Upper lobe of right lung (tissue), 1 donor: ENCODE data around the gene STIMATE. TPM values are rescaled to one million over a fixed set of nuclear protein-coding genes. Genes with fewer than 3 reads are reported as not detected.

Experiments used
- ATAC-seq: fragments of 200-7000 bp; cut with Tn5 transposase; one replicate; pipeline ENCODE4 v1.9.1; 2020; ENCODE audit warnings: mild to moderate bottlenecking, moderate library complexity
- DNase-seq: peaks from one replicate; pipeline ENCODE4 v3.0.0-alpha.2; 2020
- H3K27ac ChIP-seq: fragments of 200-600 bp; one replicate; pipeline ENCODE4 v1.8.0; 2022
- H3K27me3 ChIP-seq: fragments of 200-600 bp; one replicate; pipeline ENCODE4 v1.8.0; 2022; ENCODE audit warnings: mild to moderate bottlenecking
- H3K36me3 ChIP-seq: fragments of 200-600 bp; one replicate; pipeline ENCODE4 v1.8.0; 2022
- H3K4me1 ChIP-seq: fragments of 200-600 bp; one replicate; pipeline ENCODE4 v1.8.0; 2022
- H3K4me3 ChIP-seq: fragments of 200-600 bp; one replicate; pipeline ENCODE4 v1.8.0; 2022; ENCODE audit warnings: mild to moderate bottlenecking
- H3K9me3 ChIP-seq: fragments of 200-600 bp; one replicate; pipeline ENCODE4 v1.8.0; 2022
- intact Hi-C: fragments of 100-400 bp; cut with DNase I; formaldehyde crosslinking; loops from one replicate; pipeline ENCODE4 v1.11.0; 2022
- total RNA-seq: library from RNA; stranded (reverse); fragmentation: NEBNext Ultra II Directional; extraction: Animal tissue kit (Norgen Biotek cat#: 25700); gene quantifications from one replicate; pipeline ENCODE4 v1.2.1, GENCODE V29; 2021
- TF ChIP-seq, protein P1 (sequence below): fragments of 200-600 bp; IDR thresholded peaks from one replicate; pipeline ENCODE4 v1.8.0; 2022; ENCODE audit warnings: antibody characterized with exemption
- donor health status: DM: no; HTN: yes; CAD: no; lungs with severe emphysema.

The STIMATE gene
- total RNA-seq, 1 donor from 2014 or later, result 34.7 TPM

- no peaks in the 10 kb centered on the region for H3K9me3 ChIP-seq
- TF ChIP-seq, protein P1, sequence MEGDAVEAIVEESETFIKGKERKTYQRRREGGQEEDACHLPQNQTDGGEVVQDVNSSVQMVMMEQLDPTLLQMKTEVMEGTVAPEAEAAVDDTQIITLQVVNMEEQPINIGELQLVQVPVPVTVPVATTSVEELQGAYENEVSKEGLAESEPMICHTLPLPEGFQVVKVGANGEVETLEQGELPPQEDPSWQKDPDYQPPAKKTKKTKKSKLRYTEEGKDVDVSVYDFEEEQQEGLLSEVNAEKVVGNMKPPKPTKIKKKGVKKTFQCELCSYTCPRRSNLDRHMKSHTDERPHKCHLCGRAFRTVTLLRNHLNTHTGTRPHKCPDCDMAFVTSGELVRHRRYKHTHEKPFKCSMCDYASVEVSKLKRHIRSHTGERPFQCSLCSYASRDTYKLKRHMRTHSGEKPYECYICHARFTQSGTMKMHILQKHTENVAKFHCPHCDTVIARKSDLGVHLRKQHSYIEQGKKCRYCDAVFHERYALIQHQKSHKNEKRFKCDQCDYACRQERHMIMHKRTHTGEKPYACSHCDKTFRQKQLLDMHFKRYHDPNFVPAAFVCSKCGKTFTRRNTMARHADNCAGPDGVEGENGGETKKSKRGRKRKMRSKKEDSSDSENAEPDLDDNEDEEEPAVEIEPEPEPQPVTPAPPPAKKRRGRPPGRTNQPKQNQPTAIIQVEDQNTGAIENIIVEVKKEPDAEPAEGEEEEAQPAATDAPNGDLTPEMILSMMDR, result no peak
- peak overlapping the region; percentile 14 for H3K27ac ChIP-seq
- intact Hi-C loops, result no loop called here
- no peaks in the 10 kb centered on the region for H3K27me3 ChIP-seq
- peaks cover 10% of the 10 kb centered on the region for H3K4me1 ChIP-seq
- peaks cover 9% of the 10 kb centered on the region for H3K36me3 ChIP-seq
- H3K4me3 ChIP-seq, result no peak overlapping the region
- DNase-seq, result no peak
- ATAC-seq, result peak; percentile 32
Observed at GRCh38 chr3:52831500-52832301, 65.6 kb downstream of the STIMATE start.

DNA sequence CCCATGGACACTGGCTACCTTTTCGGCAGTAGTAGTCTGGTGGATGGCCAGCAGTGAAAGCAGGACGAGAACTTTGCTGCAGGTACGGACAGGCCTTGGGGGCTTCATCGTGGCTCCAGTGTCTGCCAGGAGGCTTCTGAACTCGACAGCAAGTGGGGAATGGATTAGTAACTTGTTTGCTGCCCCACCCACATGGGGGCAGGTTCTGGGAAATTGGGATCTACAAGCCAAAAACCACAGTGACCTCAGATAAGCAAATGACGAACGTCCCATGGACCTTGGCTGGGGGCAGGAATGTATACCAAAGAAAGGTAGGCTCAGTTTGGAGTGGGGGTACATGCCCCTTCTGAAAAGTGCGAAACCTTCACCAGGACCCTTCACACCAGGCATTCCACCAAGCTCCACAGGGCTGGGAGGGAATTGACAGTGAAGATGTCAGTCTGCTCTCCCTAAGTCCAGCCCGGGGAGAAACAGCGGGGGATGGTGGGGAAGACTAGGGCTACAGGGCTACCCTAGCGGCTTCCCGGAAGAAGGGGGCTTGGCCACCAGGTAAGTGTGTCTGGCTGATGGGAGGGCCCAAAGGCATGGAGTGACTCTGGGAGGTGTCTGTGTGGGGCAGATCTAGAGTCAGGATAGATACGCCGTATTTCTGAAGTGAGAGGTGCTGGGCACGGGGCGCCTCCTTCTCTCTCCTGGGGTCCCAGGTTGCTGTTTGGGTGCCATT, 66.7 kb downstream of the STIMATE start, which contains the start of gene ITIH4:
Gene ITIH4, minus strand, starts transcription at position 138 of the 724 bp plus-strand sequence. Its CDS starts 30 bp downstream, at position 108.
- ATAC-seq, result no peak
- Histone ChIP-seq H3K36me3 (no peaks in the 10 kb centered on the region), H3K27ac (peak within 1 kb of the TSS; percentile 14), H3K27me3 (no peaks in the 10 kb centered on the region), H3K9me3 (no peaks in the 10 kb centered on the region), H3K4me3 (no peak within 1 kb of the TSS), H3K4me1 (peaks cover 4% of the 10 kb centered on the region)
- DNase-seq, result no peak
- intact Hi-C loops, result no loop called here
- TF ChIP-seq, protein P1, result no peak

DNA sequence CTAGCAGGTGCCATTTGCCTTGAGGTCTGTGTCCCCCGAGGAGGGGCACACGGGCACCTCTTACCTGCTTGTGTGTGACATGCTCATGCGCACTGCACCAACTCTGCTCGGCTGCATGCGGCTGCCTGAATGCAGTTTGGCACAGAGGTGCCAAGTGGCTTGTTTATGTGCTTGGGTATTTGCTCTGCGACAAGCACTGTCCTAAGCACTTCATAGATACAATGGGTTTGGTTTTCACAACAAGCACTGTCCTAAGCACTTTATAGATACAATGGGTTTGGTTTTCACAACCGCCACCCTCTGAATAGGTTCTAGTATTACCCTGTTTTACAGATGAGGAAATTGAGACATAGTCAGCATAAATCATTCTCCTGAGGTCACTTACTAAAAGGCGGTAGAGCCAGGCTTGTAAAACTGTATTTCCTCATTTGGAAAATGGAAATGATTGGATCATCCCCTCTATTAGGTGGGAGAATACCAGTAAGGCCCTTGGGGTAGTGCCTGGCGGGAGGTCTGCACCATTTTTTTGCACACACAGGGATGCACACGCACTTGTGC, 67.4 kb downstream of the STIMATE start:
- ATAC-seq, result no peak
- Histone ChIP-seq H3K4me1 (no peaks in the 10 kb centered on the region), H3K9me3 (no peaks in the 10 kb centered on the region), H3K27ac (no peak overlapping the region), H3K4me3 (no peak overlapping the region), H3K36me3 (no peaks in the 10 kb centered on the region), H3K27me3 (no peaks in the 10 kb centered on the region)
- intact Hi-C loops, result no loop called here
- DNase-seq, result no peak
- TF ChIP-seq, protein P1, result no peak

DNA sequence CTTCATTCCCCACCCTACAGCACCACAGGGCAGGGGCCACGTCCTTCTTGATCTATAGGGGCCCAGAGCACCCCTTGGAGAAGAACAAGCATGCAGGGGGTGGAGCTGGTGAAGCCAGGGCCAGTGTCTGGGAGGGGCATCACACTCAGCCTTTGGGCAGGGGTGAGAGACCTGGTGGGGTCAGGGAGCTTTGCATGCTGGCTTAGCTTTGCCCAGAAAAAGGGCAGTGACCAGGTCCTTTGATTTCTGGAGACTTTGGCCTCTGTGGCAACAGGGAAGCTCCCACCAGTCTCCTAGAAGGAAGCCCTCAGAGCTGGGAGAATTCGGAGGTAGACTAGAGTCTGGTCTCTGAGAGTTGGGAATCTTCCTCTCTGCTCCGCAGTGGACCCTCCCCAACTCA, 67.9 kb downstream of the STIMATE start:
- ATAC-seq, result no peak
- TF ChIP-seq, protein P1, result no peak
- DNase-seq, result no peak
- Histone ChIP-seq H3K4me1 (no peaks in the 10 kb centered on the region), H3K4me3 (no peak overlapping the region), H3K9me3 (no peaks in the 10 kb centered on the region), H3K27ac (no peak overlapping the region), H3K27me3 (no peaks in the 10 kb centered on the region), H3K36me3 (no peaks in the 10 kb centered on the region)
- intact Hi-C loops, result no loop called here

- Histone ChIP-seq H3K36me3 (peaks cover 8% of the 10 kb centered on the region), H3K27me3 (no peaks in the 10 kb centered on the region), H3K4me1 (no peaks in the 10 kb centered on the region), H3K9me3 (no peaks in the 10 kb centered on the region), H3K27ac (no peak overlapping the region), H3K4me3 (no peak overlapping the region)
- TF ChIP-seq, protein P1, result no peak
- ATAC-seq (no peak), DNase-seq (no peak)
- intact Hi-C loops, result no loop called here
Observed at GRCh38 chr3:52827866-52828376, 69.4 kb downstream of the STIMATE start.
